Left renal pelvis (tissue), 4 donors: Measurements from ENCODE around the gene MYBBP1A. TPM values are rescaled to one million over a fixed set of nuclear protein-coding genes. Genes with fewer than 3 reads are reported as not detected.

Source experiments
- DNase-seq, 4 donors: peaks; one replicate each; pipeline ENCODE4 v3.0.0-alpha.2; 2013; ENCODE audit warnings: low read depth in 4 of 4, low spot score in 3 of 4
- polyA plus RNA-seq, 4 donors: library from polyadenylated mRNA; unstranded; fragments of 120-200 nt; gene quantifications; one replicate each; pipeline ENCODE4 v1.2.1, GENCODE V29; 2013; ENCODE audit not compliant: insufficient read length in 4 of 4

Gene MYBBP1A
- polyA plus RNA-seq, 4 donors: 32.5 to 50.1 (median 36.3) TPM

- no peak for DNase-seq
Measured at GRCh38 chr17:4537451-4538235, 17.5 kb downstream of the MYBBP1A start.

GRCh38 chr17:4536742-4537411, 18.3 kb downstream of the MYBBP1A start:
- DNase-seq: no peak

DNA sequence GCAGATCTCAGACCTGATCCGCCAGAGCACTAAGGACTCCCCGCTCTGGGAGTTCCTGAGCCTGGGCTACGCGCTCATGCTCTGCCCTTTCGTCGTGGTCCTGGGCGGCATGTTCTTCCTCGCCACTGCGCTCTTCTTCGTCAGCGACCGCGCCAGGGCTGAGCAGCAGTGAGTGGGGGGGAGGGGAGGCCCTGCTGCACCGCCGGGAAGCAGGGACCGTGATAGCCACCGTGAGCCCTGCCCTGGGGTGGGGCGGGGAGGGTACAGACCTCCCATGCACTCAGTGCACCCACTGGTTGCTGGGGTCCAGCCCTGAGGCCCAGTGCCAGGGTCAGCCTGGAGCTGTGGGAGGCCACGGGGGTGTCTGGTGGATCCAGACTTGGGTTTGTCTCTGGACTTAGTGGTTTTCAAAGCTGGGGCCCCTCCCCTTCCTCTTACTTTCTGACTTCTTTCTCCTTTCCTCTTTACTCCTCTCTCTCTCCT, 18.9 kb downstream of the MYBBP1A start:
- DNase-seq: no peak

DNA sequence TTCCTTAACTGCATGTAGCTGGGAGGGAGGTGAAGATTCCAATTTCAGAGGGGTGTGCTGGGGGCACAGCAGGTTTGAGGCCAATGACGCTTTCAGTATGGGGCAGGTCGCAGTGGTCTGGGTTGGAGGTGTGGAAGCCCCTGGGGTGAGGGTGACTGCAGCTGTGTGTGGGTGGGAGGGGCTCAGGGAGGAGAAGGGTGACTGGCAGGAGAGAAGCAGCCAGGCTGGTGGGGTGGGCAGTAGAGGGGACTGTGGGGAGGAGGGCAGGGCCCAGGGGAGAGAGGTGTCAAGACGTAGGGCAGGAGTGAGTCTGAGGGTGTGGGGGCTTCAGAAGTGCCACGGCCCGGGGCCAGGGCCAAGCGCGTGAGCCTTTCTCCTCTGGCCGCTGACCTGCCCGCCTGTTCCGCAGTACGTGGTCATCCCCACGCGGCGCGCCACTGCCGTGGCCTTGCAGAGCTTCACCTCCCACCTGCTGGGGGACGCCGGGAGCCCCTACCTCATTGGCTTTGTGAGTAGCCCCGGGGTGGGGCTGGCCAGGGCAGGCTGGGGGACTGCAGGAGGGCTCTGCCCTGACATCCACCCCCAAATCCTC, 19.4 kb downstream of the MYBBP1A start:
- DNase-seq: no peak

GRCh38 chr17:4534928-4535666, 20.1 kb downstream of the MYBBP1A start:
- DNase-seq: no peak

- DNase-seq: no peak
Measured at GRCh38 chr17:4534515-4534914, 20.7 kb downstream of the MYBBP1A start.

GRCh38 chr17:4533523-4534504, 21.4 kb downstream of the MYBBP1A start:
- no peak for DNase-seq

DNA sequence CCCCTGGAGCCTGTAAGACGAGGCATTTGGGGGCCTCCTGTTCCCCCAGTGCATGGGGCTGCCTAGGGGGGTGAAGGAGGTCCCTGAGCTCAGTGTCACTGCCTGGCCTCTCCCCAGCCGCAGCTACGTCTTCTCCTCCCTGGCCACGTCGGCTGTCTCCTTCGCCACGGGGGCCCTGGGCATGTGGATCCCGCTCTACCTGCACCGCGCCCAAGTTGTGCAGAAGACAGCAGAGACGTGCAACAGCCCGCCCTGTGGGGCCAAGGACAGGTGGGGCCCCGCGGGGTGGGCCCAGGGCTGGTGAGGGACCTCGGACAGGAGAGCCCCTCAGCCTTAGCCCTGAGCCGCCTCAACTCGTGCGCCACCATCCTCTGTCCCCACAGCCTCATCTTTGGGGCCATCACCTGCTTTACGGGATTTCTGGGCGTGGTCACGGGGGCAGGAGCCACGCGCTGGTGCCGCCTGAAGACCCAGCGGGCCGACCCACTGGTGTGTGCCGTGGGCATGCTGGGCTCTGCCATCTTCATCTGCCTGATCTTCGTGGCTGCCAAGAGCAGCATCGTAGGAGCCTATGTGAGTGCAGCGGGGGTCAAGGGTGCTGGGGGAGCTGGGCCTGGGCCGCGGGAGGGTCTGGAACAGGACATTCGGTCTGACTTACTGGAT, 22.2 kb downstream of the MYBBP1A start:
- DNase-seq: no peak

DNA sequence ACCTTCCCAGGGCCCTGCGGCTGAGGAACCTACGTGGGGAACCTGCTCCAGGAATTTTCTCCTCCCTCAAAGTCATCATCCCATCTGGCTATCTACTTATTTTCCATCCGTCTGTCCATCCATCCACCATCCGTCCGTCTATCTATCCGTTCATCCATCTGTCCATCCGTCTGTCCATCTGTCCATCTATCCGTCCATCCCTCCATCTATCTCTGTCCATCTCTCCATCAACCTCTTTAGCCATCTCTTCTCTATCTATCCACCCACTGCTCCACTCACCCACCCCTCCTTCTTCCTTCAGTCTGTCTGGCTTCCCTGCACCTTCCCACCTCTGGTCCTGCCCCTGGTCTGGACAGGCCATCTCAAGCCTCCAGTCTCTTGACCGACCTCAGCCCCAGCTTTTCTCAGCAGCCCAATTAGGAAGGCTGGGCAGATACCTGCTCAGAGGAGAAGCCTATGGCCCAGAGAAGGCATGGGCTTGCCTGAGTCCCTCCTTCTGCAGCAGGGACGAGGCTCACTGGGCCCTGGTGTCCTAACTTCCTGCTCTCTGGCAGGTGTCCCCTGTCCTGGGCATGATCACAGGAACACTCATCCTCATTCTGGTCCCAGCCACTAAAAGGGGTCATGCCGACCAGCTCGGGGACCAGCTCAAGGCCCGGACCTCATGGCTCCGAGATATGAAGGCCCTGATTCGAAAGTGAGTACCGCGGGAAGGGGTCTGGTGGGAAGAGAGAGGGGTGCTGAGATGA, 23.0 kb downstream of the MYBBP1A start:
- no peak for DNase-seq

DNA sequence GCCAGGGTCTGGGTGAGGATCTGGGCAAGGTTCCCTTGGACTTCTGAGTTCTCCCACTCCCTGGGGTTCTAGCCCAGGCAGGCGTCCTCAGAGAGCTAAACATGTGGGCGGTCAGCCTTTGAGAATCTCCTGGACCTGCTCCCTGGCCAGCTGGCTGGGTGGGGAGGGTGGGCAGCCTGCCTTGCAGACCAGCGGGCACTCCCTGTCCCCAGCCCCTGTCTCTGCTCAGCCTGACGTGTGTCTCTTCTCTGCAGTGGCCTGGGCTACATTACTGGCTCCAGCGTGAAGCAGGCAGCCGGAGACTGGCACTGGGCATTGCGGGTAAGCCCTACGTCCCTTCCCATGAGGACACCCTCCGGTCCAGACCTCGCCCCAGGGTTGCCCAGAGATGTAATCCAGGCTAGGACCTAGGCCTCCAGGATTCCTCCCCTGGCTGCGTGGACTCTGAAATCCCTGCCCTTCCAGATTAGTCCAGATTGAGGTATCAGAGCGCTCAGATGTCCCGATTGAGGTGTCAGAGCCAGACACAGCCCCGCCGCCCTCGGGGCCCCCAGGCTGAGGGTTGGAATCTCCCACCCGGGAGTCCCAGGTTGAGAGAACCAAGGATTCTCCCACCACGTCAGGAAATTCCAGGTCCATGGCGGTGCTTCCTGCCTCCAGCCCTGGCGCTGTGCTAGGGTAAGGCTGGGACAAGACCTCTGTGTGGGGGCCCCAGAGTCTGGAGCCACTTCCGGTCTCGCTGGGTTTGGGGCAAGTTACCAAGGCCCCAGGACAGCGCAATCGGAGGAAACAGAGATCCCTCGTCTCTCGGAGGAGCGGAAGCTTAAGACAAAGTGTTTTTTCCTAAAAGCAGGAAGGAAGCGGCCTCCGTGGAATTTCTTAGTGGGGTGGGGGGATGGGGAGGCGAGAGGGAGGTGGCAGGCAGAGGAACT, 24.1 kb downstream of the MYBBP1A start:
- DNase-seq: no peak

GRCh38 chr17:4529533-4530152, 25.5 kb downstream of the MYBBP1A start:
- DNase-seq: no peak

GRCh38 chr17:4527566-4528125, 27.5 kb downstream of the MYBBP1A start:
- no peak for DNase-seq

DNA sequence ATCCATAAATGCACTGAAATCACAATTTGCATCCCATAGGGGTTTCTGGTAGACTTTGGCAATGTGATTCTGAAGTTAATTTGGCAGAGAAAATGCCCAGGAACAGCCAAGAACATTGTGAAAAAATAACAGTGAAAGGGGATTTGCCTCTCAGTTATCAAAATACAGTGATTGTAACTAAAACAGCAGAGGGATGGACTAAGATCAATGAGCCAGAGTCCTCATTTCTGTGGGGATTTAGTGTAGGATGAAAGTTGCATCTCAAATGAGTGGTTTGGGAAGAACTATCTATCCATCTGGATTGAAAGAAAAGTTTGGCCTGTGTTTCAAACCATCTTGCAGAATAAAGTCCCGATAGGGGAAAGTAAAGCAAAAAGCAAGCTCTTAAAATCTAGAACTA, 28.1 kb downstream of the MYBBP1A start:
- DNase-seq: no peak

DNA sequence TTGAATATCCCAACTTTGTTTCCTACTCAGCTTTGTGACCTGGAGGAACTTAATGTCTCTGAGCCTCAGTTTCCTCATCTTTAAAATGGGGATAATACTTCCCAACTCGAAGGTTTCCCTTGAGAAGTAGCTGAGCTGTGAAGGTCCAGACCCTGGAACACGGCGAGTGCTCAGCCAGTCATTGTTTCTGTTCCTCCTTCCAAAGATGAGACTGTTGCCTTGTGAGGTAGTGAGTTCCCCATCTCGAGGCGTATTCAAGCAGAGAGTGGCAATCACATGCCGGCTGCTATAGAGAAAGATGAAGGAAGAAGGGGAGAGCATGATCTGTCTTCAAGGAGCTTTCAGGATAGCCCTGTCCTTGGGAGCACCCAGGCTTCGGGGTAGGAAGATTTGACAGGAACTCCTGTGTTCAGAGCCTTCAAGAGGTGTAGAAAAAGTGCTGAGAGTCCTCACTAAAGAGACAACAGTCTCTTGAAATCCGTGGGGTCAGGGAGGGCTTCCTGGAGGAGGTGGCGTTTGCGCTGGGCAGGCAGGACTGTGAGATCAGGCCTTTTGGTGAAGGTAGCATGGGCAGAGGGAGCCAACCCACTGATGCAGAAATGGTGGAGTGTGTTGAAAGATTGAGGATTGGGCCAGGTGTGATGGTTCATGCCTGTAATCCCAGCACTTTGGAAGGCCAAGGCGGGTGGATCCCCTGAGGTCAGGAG, 29.3 kb downstream of the MYBBP1A start:
- DNase-seq: no peak

GRCh38 chr17:4523946-4524345, 31.2 kb downstream of the MYBBP1A start:
- DNase-seq: no peak

GRCh38 chr17:4522661-4523060, 32.5 kb downstream of the MYBBP1A start:
- DNase-seq: no peak
